Lung (tissue), 12 donors: Measurements from ENCODE around the gene CEP350. TPM values are rescaled to one million over a fixed set of nuclear protein-coding genes. Genes with fewer than 3 reads are reported as not detected.

ENCODE experiments used
- ATAC-seq: fragments of 200-7000 bp; cut with Tn5 transposase; one replicate; pipeline ENCODE4 v1.9.1; 2020; ENCODE audit warnings: moderate number of reproducible peaks; ENCODE audit not compliant: insufficient read depth, low FRiP score
- DNase-seq, 3 donors: peaks; one replicate each; pipeline ENCODE4 v3.0.0-alpha.2; 2013 to 2017
- H3K27ac ChIP-seq, 2 donors: one replicate each; pipeline ENCODE4 v1.5.1; 2013; ENCODE audit warnings: mild to moderate bottlenecking in 2 of 2, moderate library complexity in 2 of 2, control low read depth in 1 of 2, inconsistent platforms in 1 of 2, low read depth in 1 of 2, low read length in 1 of 2
- H3K27me3 ChIP-seq, 3 donors: one replicate each; pipeline ENCODE4 v1.5.1; 2013; ENCODE audit warnings: low read length in 2 of 3; ENCODE audit not compliant: control insufficient read depth in 3 of 3, insufficient read depth in 3 of 3
- H3K36me3 ChIP-seq, 4 donors: one replicate each; pipeline ENCODE4 v1.5.1; 2013; ENCODE audit warnings: low read length in 4 of 4, mild to moderate bottlenecking in 1 of 4, moderate library complexity in 1 of 4; ENCODE audit not compliant: control insufficient read depth in 4 of 4, insufficient read depth in 4 of 4
- H3K4me1 ChIP-seq, 5 donors: one replicate each; pipeline ENCODE4 v1.5.1; 2013; ENCODE audit warnings: low read length in 5 of 5, mild to moderate bottlenecking in 2 of 5, moderate library complexity in 1 of 5; ENCODE audit not compliant: control insufficient read depth in 5 of 5, insufficient read depth in 5 of 5
- H3K4me3 ChIP-seq: one replicate; pipeline ENCODE4 v1.5.1; 2013; ENCODE audit warnings: mild to moderate bottlenecking, control low read depth, moderate library complexity
- H3K9ac ChIP-seq, 2 donors: one replicate each; pipeline ENCODE4 v1.5.1; 2013; ENCODE audit warnings: low read length in 2 of 2, control low read depth in 1 of 2; ENCODE audit not compliant: insufficient read depth in 1 of 2
- H3K9me3 ChIP-seq, 4 donors: one replicate each; pipeline ENCODE4 v1.5.1; 2013; ENCODE audit warnings: low read length in 3 of 4, mild to moderate bottlenecking in 1 of 4, moderate library complexity in 1 of 4; ENCODE audit not compliant: control insufficient read depth in 4 of 4, insufficient read depth in 3 of 4
- WGBS, 2 donors: extraction: QIAGEN DNeasy Blood & Tissue Kit; methylation state at CpG; one replicate each; pipeline ENCODE4 v1.1.7; 2013; 5-methylcytosine and 5-hydroxymethylcytosine counted together
- polyA plus RNA-seq, 2 donors: library from polyadenylated mRNA; stranded (reverse); fragments of 200-250 nt; gene quantifications; one replicate each; pipeline ENCODE4 v1.2.1, GENCODE V29; 2013
- total RNA-seq, 2 donors: library from RNA; depleted of rRNA in 1 of 2; stranded (reverse); fragments of >200 nt in 1 of 2; gene quantifications; one replicate each; pipeline ENCODE4 v1.2.1, GENCODE V29; 2014 to 2021
- TF ChIP-seq, protein P1 (sequence below): IDR thresholded peaks from 2 replicates; pipeline ENCODE4 v1.5.1; 2012; ENCODE audit warnings: mild to moderate bottlenecking; ENCODE audit errors: control extremely low read depth, extremely low read depth
- donor health status: control.
- donor health status: control.
- donor health status: Bipolar disorder and iron deficiency.
- donor health status: healthy.
- donor health status: DM: yes; HTN: yes; CAD: no.

Gene CEP350
- total and polyA plus RNA-seq, 4 donors = 4.3 to 89.8 (median 23.0) TPM

DNA sequence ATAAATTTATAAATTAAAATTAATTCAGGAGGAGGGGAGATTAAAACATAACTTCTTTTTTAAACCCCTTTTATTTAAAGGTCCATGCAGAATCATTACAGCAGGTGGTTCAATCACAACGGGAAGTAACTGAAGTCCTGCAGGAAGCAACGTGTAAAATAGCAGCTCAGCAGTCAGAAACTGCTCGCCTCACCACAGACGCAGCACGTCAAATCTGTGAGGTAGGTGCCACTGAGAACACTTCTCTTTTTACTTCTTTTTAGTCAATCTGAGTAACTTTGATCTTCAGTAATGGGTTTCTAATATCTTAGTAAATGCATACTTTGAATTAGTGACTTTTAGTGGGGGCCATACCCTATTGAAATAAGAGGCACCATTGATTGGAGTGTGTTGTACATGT, 87.0 kb downstream of the CEP350 start:
- Histone ChIP-seq H3K27me3 (no peaks in the 10 kb centered on the region), H3K9me3 (no peaks in the 10 kb centered on the region), H3K9ac (no peak overlapping the region), H3K4me3 (no peak overlapping the region), H3K36me3 (peaks cover 14 to 55% (median 30%) of the 10 kb centered on the region in 4 donors), H3K27ac (no peak overlapping the region), H3K4me1 (no peaks in the 10 kb centered on the region)
- WGBS, 2 donors = 52 to 78% methylated on average over 5 of the region's 5 CpGs
- DNase-seq (no peak), ATAC-seq (no peak)
- TF ChIP-seq, protein P1, sequence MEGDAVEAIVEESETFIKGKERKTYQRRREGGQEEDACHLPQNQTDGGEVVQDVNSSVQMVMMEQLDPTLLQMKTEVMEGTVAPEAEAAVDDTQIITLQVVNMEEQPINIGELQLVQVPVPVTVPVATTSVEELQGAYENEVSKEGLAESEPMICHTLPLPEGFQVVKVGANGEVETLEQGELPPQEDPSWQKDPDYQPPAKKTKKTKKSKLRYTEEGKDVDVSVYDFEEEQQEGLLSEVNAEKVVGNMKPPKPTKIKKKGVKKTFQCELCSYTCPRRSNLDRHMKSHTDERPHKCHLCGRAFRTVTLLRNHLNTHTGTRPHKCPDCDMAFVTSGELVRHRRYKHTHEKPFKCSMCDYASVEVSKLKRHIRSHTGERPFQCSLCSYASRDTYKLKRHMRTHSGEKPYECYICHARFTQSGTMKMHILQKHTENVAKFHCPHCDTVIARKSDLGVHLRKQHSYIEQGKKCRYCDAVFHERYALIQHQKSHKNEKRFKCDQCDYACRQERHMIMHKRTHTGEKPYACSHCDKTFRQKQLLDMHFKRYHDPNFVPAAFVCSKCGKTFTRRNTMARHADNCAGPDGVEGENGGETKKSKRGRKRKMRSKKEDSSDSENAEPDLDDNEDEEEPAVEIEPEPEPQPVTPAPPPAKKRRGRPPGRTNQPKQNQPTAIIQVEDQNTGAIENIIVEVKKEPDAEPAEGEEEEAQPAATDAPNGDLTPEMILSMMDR = no peak

DNA sequence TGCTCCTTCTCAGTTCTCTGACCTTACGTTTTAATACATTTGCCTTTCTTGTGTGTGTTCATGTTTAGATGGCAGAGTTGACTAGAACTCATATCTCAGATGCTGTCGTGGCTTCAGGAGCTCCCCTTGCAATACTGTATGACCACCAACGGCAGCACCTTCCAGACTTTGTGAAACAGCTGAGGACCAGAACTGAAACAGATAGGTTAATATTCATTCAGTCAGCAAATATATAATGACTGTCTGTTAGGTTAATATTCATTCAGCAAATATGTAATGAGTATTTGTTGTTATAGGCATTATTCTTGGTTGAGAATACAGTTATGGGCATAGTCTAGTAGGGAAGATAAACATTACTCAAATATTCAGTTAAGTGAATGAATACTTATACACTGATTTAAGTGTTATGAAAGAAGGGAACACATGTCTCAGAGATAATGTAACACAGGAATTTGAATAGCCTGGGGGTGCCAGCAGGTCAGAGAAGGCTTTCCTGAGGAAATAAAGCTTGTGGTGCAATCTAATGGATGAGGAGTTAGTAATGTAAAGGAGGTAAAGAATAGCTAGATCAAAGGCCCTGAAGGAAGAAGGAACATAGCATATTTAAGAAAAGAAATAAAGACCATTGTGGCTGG, 88.5 kb downstream of the CEP350 start:
- TF ChIP-seq, protein P1 = no peak
- Histone ChIP-seq H3K9me3 (no peaks in the 10 kb centered on the region), H3K36me3 (peaks cover 11 to 49% (median 27%) of the 10 kb centered on the region in 4 donors), H3K4me1 (no peaks in the 10 kb centered on the region), H3K27me3 (no peaks in the 10 kb centered on the region), H3K4me3 (no peak overlapping the region), H3K9ac (no peak overlapping the region), H3K27ac (no peak overlapping the region)
- no peak for DNase-seq
- WGBS, 2 donors = 93 to 95% methylated on average over 3 of the region's 3 CpGs
- ATAC-seq = no peak

DNA sequence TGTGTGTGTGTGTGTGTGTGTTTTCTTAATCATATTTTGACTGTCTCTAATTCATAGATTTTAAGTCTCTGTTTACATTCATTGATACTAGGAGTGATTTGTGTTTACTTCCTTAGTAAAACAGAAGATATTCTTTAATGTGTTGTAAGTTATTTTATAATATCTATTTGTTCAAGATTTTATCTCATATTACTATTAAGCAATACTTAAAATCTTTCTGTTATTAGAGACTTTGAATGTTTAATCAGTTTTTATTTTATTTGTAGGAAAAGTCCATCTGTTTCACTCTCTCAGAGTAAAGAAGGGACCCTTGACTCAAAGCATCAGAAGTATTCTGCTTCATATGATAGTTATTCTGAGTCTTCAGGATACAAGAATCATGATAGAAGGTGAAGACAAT, 89.2 kb downstream of the CEP350 start:
- no peaks in the 10 kb centered on the region for H3K27me3 ChIP-seq
- no peak overlapping the region for H3K27ac ChIP-seq
- H3K36me3 ChIP-seq = peaks cover 13 to 46% (median 29%) of the 10 kb centered on the region in 4 donors
- TF ChIP-seq, protein P1 = no peak
- H3K4me3 ChIP-seq = no peak overlapping the region
- no peak overlapping the region for H3K9ac ChIP-seq
- no peak for ATAC-seq
- H3K4me1 ChIP-seq = no peaks in the 10 kb centered on the region
- H3K9me3 ChIP-seq = no peaks in the 10 kb centered on the region
- no peak for DNase-seq

DNA sequence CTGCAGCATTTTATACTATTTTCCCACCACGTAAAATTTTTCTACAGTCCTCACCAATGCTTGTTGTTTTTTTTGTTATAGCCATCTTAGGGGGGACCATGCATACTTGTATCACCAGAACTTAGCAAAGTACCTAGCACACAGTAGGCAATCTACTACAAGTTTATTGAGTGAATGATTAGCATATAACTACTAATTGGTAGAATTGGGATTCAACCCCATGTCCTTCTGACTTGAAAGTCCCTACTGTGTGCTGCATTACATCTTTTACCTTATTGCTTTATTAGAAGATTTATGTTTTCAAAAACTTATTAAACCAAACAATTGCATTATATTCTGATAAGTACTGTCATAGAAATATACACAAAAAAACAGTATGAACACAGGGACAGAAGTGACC, 92.1 kb downstream of the CEP350 start:
- DNase-seq (no peak), ATAC-seq (no peak)
- no peak overlapping the region for H3K27ac ChIP-seq
- peaks cover 13 to 60% (median 38%) of the 10 kb centered on the region in 4 donors for H3K36me3 ChIP-seq
- no peak overlapping the region for H3K9ac ChIP-seq
- H3K4me3 ChIP-seq = no peak overlapping the region
- H3K4me1 ChIP-seq = no peaks in the 10 kb centered on the region
- 94 to 98% methylated on average over 1 of the region's 1 CpG for WGBS, 2 donors
- TF ChIP-seq, protein P1 = no peak
- H3K9me3 ChIP-seq = no peaks in the 10 kb centered on the region
- no peaks in the 10 kb centered on the region for H3K27me3 ChIP-seq
